Neural crest cell (in vitro differentiated cells): ENCODE measurements around the gene NUTM2E. TPM values are rescaled to one million over a fixed set of nuclear protein-coding genes. Genes with fewer than 3 reads are reported as not detected.
A peak's percentile ranks its signal among the peaks of the same experiment; 100 is the strongest.
"Not testable (repeated sequence)": the region's sequence is repeated elsewhere in the genome, so short reads cannot be mapped to it uniquely, and the experiment has no call there.

Experiments
- DNase-seq: peaks from one replicate; pipeline ENCODE4 v3.0.0; 2021; ENCODE audit warnings: low read depth, mixed read lengths, low spot score
- H3K27ac Mint-ChIP-seq: one replicate; pipeline ENCODE4 v1.8.0; 2021; ENCODE audit warnings: mild to moderate bottlenecking, mixed read lengths; ENCODE audit not compliant: unreplicated experiment
- H3K27me3 Mint-ChIP-seq: 2 replicates; pipeline ENCODE4 v1.8.0; 2021; ENCODE audit warnings: low read depth, mild to moderate bottlenecking, mixed read lengths
- H3K36me3 Mint-ChIP-seq: 2 replicates; pipeline ENCODE4 v1.8.0; 2021; ENCODE audit warnings: low read depth, mild to moderate bottlenecking, mixed read lengths
- H3K4me1 Mint-ChIP-seq: 2 replicates; pipeline ENCODE4 v1.8.0; 2021; ENCODE audit warnings: mixed read lengths
- H3K4me3 Mint-ChIP-seq: one replicate; pipeline ENCODE4 v1.8.0; 2021; ENCODE audit warnings: mild to moderate bottlenecking, mixed read lengths
- H3K9me3 Mint-ChIP-seq: 2 replicates; pipeline ENCODE4 v1.8.0; 2021; ENCODE audit warnings: mixed read lengths
- CTCF ChIP-seq: fragments of 200-600 bp; sonication (generic); conservative IDR thresholded peaks from 2 replicates; pipeline ENCODE4 v1.5.0; 2021; ENCODE audit warnings: antibody characterized with exemption, mild to moderate bottlenecking
- long read RNA-seq: library from polyadenylated mRNA; unstranded; transcript quantifications from one replicate; pipeline ENCODE4 v2.0.0, GENCODE V29; 2020
- total RNA-seq: library from RNA; stranded (reverse); gene quantifications from 2 replicates; pipeline ENCODE4 v1.2.1, GENCODE V29; 2021

NUTM2E gene
- 1.6 and 2.0 TPM in 2 replicates for total RNA-seq
- long read RNA-seq, result 0 reads

- not testable (repeated sequence) for H3K27me3 Mint-ChIP-seq
- DNase-seq, result peak; percentile 60
These were observed at the start of gene NUTM2E for GRCh38 chr10:79826496-79827215. NUTM2E (plus strand) TSS chr10:79826739; CDS start chr10:79841741, 15,002 bp downstream.

GRCh38 chr10:79777997-79778396 is 48.5 kb upstream of the NUTM2E start:
- not testable (repeated sequence) for H3K9me3 Mint-ChIP-seq, H3K27me3 Mint-ChIP-seq, DNase-seq, H3K4me3 Mint-ChIP-seq, H3K4me1 Mint-ChIP-seq, H3K36me3 Mint-ChIP-seq, H3K27ac Mint-ChIP-seq

More at GRCh38 chr10:79826496-79827215, at the start of gene NUTM2E:
- not testable (repeated sequence) for H3K4me1 Mint-ChIP-seq, H3K36me3 Mint-ChIP-seq, H3K9me3 Mint-ChIP-seq
- H3K4me3 Mint-ChIP-seq, result peak within 1 kb of the TSS; percentile 96
- H3K27ac Mint-ChIP-seq, result peak within 1 kb of the TSS; percentile 89

- peak; percentile 71 for TF ChIP-seq CTCF
- not testable (repeated sequence) for H3K9me3 Mint-ChIP-seq, H3K4me3 Mint-ChIP-seq, H3K27me3 Mint-ChIP-seq, H3K36me3 Mint-ChIP-seq, H3K4me1 Mint-ChIP-seq, H3K27ac Mint-ChIP-seq
- peak; percentile 65 for DNase-seq
These were observed 47.1 kb upstream of the NUTM2E start for GRCh38 chr10:79779310-79779938.

- H3K27me3 Mint-ChIP-seq, DNase-seq: not testable (repeated sequence)
These were observed 46.5 kb upstream of the NUTM2E start for GRCh38 chr10:79779992-79780391.

GRCh38 chr10:79781584-79781983 is 45.0 kb upstream of the NUTM2E start:
- not testable (repeated sequence) for H3K27ac Mint-ChIP-seq, H3K27me3 Mint-ChIP-seq, H3K9me3 Mint-ChIP-seq, H3K36me3 Mint-ChIP-seq, H3K4me3 Mint-ChIP-seq, H3K4me1 Mint-ChIP-seq, DNase-seq

More at GRCh38 chr10:79779992-79780391, 46.5 kb upstream of the NUTM2E start:
- H3K4me1 Mint-ChIP-seq, H3K36me3 Mint-ChIP-seq, H3K27ac Mint-ChIP-seq, H3K9me3 Mint-ChIP-seq, H3K4me3 Mint-ChIP-seq: not testable (repeated sequence)

- H3K27ac Mint-ChIP-seq, H3K4me3 Mint-ChIP-seq, H3K4me1 Mint-ChIP-seq, H3K27me3 Mint-ChIP-seq, DNase-seq, H3K9me3 Mint-ChIP-seq, H3K36me3 Mint-ChIP-seq: not testable (repeated sequence)
These were observed 39.0 kb upstream of the NUTM2E start for GRCh38 chr10:79787455-79787952.

GRCh38 chr10:79789351-79789750 is 37.2 kb upstream of the NUTM2E start:
- not testable (repeated sequence) for H3K27ac Mint-ChIP-seq, H3K36me3 Mint-ChIP-seq, H3K4me3 Mint-ChIP-seq, H3K4me1 Mint-ChIP-seq, H3K27me3 Mint-ChIP-seq, DNase-seq, H3K9me3 Mint-ChIP-seq

- DNase-seq, H3K27me3 Mint-ChIP-seq, H3K4me3 Mint-ChIP-seq, H3K4me1 Mint-ChIP-seq, H3K36me3 Mint-ChIP-seq, H3K27ac Mint-ChIP-seq, H3K9me3 Mint-ChIP-seq: not testable (repeated sequence)
These were observed 34.5 kb upstream of the NUTM2E start for GRCh38 chr10:79791906-79792517.

- DNase-seq, H3K27ac Mint-ChIP-seq, H3K9me3 Mint-ChIP-seq, H3K4me1 Mint-ChIP-seq, H3K4me3 Mint-ChIP-seq, H3K36me3 Mint-ChIP-seq, H3K27me3 Mint-ChIP-seq: not testable (repeated sequence)
These were observed 27.2 kb upstream of the NUTM2E start for GRCh38 chr10:79799337-79799736.

- H3K27ac Mint-ChIP-seq, H3K4me1 Mint-ChIP-seq, H3K9me3 Mint-ChIP-seq, H3K4me3 Mint-ChIP-seq, H3K27me3 Mint-ChIP-seq, DNase-seq, H3K36me3 Mint-ChIP-seq: not testable (repeated sequence)
These were observed 20.7 kb upstream of the NUTM2E start for GRCh38 chr10:79805857-79806256.

GRCh38 chr10:79811895-79812294 is 14.6 kb upstream of the NUTM2E start:
- not testable (repeated sequence) for H3K4me1 Mint-ChIP-seq, H3K27me3 Mint-ChIP-seq, DNase-seq, H3K4me3 Mint-ChIP-seq, H3K9me3 Mint-ChIP-seq, H3K36me3 Mint-ChIP-seq, H3K27ac Mint-ChIP-seq

- not testable (repeated sequence) for H3K4me3 Mint-ChIP-seq, H3K4me1 Mint-ChIP-seq, DNase-seq, H3K36me3 Mint-ChIP-seq, H3K27me3 Mint-ChIP-seq, H3K27ac Mint-ChIP-seq, H3K9me3 Mint-ChIP-seq
These were observed 10.2 kb upstream of the NUTM2E start for GRCh38 chr10:79816290-79816689.
